Measurements from ENCODE around the gene POR. TPM values are rescaled to one million over a fixed set of nuclear protein-coding genes. Genes with fewer than 3 reads are reported as not detected.

The POR gene
- total RNA-seq, 1 experiment from 2014 or later, result 168 TPM

GRCh38 chr7:75888464-75889222 lies 26.3 kb upstream of the POR start:
- ATAC-seq, result no peak; the same call in 1 of the 2 replicates
- in situ Hi-C loops (cut with HindIII; ENCODE audit: low pct_unique_long_range_greater_than_20kb, low sequenced_read_pairs), result no loop called here
- H3K4me3 ChIP-seq (ENCODE audit: low read depth in 2 of 2, low read length in 2 of 2), result no peak overlapping the region
- no peaks in the 10 kb centered on the region for H3K9me3 ChIP-seq (ENCODE audit: control insufficient read depth, insufficient read depth, low read depth, low read length)
- H3K4me1 ChIP-seq (ENCODE audit: control insufficient read depth, insufficient read depth, low read length), result no peaks in the 10 kb centered on the region
- no peak overlapping the region for H3K27ac ChIP-seq (ENCODE audit: low read length)
- CTCF ChIA-PET, result no interaction called here
- BruUV-seq (replicated peaks), result TSS peak; percentile 64
- H3K27me3 ChIP-seq (ENCODE audit: control insufficient read depth, insufficient read depth, low read length), result no peaks in the 10 kb centered on the region
- intact Hi-C loops (cut with micrococcal nuclease; ENCODE audit: unreplicated experiment), result no loop called here
- POLR2A ChIA-PET, result no interaction called here
- H3K36me3 ChIP-seq (ENCODE audit: control insufficient read depth, insufficient read depth, low read length), result peaks cover 2% of the 10 kb centered on the region; the same call in 1 of the 2 replicates
- DNase-seq (ENCODE audit: low read depth, low spot score), result no peak
- TF ChIP-seq POLR2AphosphoS5 (IDR thresholded peaks at IDR 0.05; ENCODE audit: low read depth, low read length), result no peak
- TF ChIP-seq CTCF (IDR thresholded peaks at IDR 0.05), result no peak
- TF ChIP-seq TCF7L2 (IDR thresholded peaks at IDR 0.05; ENCODE audit: low read depth, low read length), result no peak
- TF ChIP-seq SIN3A (IDR thresholded peaks at IDR 0.05; ENCODE audit: borderline replicate concordance, insufficient read depth, low read depth, low read length), result no peak
- no peak for TF ChIP-seq REST (IDR thresholded peaks at IDR 0.05; ENCODE audit: insufficient read depth in 1 of 2, low read depth in 2 of 2, low read length in 1 of 2)

GRCh38 chr7:75889223-75889825 lies 25.6 kb upstream of the POR start:
- Histone ChIP-seq H3K27me3 (ENCODE audit: control insufficient read depth, insufficient read depth, low read length) (no peaks in the 10 kb centered on the region), H3K27ac (ENCODE audit: low read length) (no peak overlapping the region), H3K4me3 (ENCODE audit: low read depth in 2 of 2, low read length in 2 of 2) (no peak overlapping the region), H3K9me3 (ENCODE audit: control insufficient read depth, insufficient read depth, low read depth, low read length) (no peaks in the 10 kb centered on the region), H3K36me3 (ENCODE audit: control insufficient read depth, insufficient read depth, low read length) (peaks cover 2% of the 10 kb centered on the region; the same call in 1 of the 2 replicates), H3K4me1 (ENCODE audit: control insufficient read depth, insufficient read depth, low read length) (no peaks in the 10 kb centered on the region)
- DNase-seq (ENCODE audit: low read depth, low spot score) (no peak), ATAC-seq (0 out of 2 replicates have a peak, but pooled peaks have one; percentile 9)
- ChIA-PET CTCF (interaction anchor here (0.5 kb wide), 1 partner anchor 86 kb away, joined by 9 read pairs; no protein-coding TSS in a partner anchor), POLR2A (no interaction called here)
- in situ Hi-C loops (cut with HindIII; ENCODE audit: low pct_unique_long_range_greater_than_20kb, low sequenced_read_pairs) (no loop called here), intact Hi-C loops (cut with micrococcal nuclease; ENCODE audit: unreplicated experiment) (no loop called here)
- BruUV-seq (replicated peaks), result no TSS peak
- no peak for TF ChIP-seq POLR2AphosphoS5 (IDR thresholded peaks at IDR 0.05; ENCODE audit: low read depth, low read length)
- TF ChIP-seq CTCF (IDR thresholded peaks at IDR 0.05), result no peak
- no peak for TF ChIP-seq REST (IDR thresholded peaks at IDR 0.05; ENCODE audit: insufficient read depth in 1 of 2, low read depth in 2 of 2, low read length in 1 of 2)

Data from Panc1 (cell line).